ENCODE measurements around the gene TYRP1.

Gene TYRP1

GRCh38 chr9:12737871-12738270 is 44.7 kb downstream of the TYRP1 start:
- no peak for DNase-seq

- no peak for DNase-seq
These were observed 45.9 kb downstream of the TYRP1 start for GRCh38 chr9:12739014-12739652.

- DNase-seq: no peak
These were observed 47.7 kb downstream of the TYRP1 start for GRCh38 chr9:12740845-12741244.

- no peak for DNase-seq
These were observed 54.8 kb downstream of the TYRP1 start for GRCh38 chr9:12748016-12748415.

GRCh38 chr9:12748954-12749353 is 55.8 kb downstream of the TYRP1 start:
- no peak for DNase-seq

GRCh38 chr9:12753931-12754330 is 60.7 kb downstream of the TYRP1 start:
- DNase-seq: no peak

- no peak for DNase-seq
These were observed 66.6 kb downstream of the TYRP1 start for GRCh38 chr9:12759761-12760160.

All from NCI-H1092 treated with DMSO at 0.1 percent for 48 hours (cell line).